ENCODE data around the gene MIOX. TPM values are rescaled to one million over a fixed set of nuclear protein-coding genes. Genes with fewer than 3 reads are reported as not detected.

The MIOX gene
- total and polyA plus RNA-seq, 2 of the 13 experiments (the other 11 are each of a cell fraction or from before 2014, with no cell fraction given): 1.5 to 2.9 TPM

GRCh38 chr22:50439871-50440331 lies 46.8 kb upstream of the MIOX start:
- peaks cover 4% of the 10 kb centered on the region; the same call in 1 of the 2 replicates for H4K20me1 ChIP-seq (ENCODE audit: insufficient read depth, low read length)
- ChIA-PET CTCF (ENCODE audit: low intra/inter-chr PET ratio, low total read pairs) (no interaction called here), POLR2A (no interaction called here)
- BruUV-seq (replicated peaks): no TSS peak
- H3K9ac ChIP-seq (ENCODE audit: insufficient read depth, low read depth, low read length): no peak overlapping the region
- FAIRE-seq (no peak), ATAC-seq (no peak), DNase-seq (ENCODE audit: low spot score) (no peak)
- intact Hi-C loops (cut with micrococcal nuclease; ENCODE audit: unreplicated experiment) (no loop called here), in situ Hi-C loops (cut with HindIII; ENCODE audit: extremely low pct_ligation_motif_present, low pct_unique_long_range_greater_than_20kb) (no loop called here)
- H3K9me3 ChIP-seq (ENCODE audit: low read length): no peaks in the 10 kb centered on the region
- H3K4me1 ChIP-seq (ENCODE audit: insufficient read depth, low read length): no peaks in the 10 kb centered on the region; the same call in 1 of the 2 replicates
- TF ChIP-seq KDM5B (CRISPR knock-in tag; IDR thresholded peaks at IDR 0.05; ENCODE audit: borderline replicate concordance): 0 out of 2 replicates have a peak, but pooled peaks have one; percentile 33
- no peak for TF ChIP-seq NR3C1 (CRISPR knock-in tag; IDR thresholded peaks at IDR 0.05)
- H3K4me3 ChIP-seq (replicated peaks in 1 of 3; ENCODE audit: insufficient read depth in 1 of 3, low read depth in 2 of 3, low read length in 3 of 3): no peak overlapping the region
- no peak overlapping the region for H3K27ac ChIP-seq (ENCODE audit: extremely low read length, insufficient read depth, low read length)
- no peak overlapping the region for H2AFZ ChIP-seq (ENCODE audit: low read length)
- no peaks in the 10 kb centered on the region for H3K27me3 ChIP-seq (ENCODE audit: control insufficient read depth in 1 of 2, insufficient read depth in 2 of 2, low read length in 2 of 2)
- peaks cover 49 to 64% of the 10 kb centered on the region in 2 experiments; a peak in 4 of 5 replicates for H3K36me3 ChIP-seq (replicated peaks in 1 of 2; ENCODE audit: control insufficient read depth in 1 of 2, insufficient read depth in 2 of 2, low read length in 2 of 2)
- 92% methylated on average over 7 of the region's 10 CpGs for WGBS (ENCODE audit: low lambda C conversion rate)
- no peaks in the 10 kb centered on the region for H3K79me2 ChIP-seq (ENCODE audit: insufficient read depth, low read length)
- H3K4me2 ChIP-seq (ENCODE audit: low read depth, low read length): no peak overlapping the region

- ATAC-seq: no peak
- CTCF ChIA-PET (ENCODE audit: low intra/inter-chr PET ratio, low total read pairs): no interaction called here
These were observed 46.0 kb upstream of the MIOX start for GRCh38 chr22:50440544-50441249.

More at GRCh38 chr22:50440544-50441249, 46.0 kb upstream of the MIOX start:
- Histone ChIP-seq H3K9me3 (ENCODE audit: low read length) (no peaks in the 10 kb centered on the region), H3K9ac (ENCODE audit: insufficient read depth, low read depth, low read length) (no peak overlapping the region), H2AFZ (ENCODE audit: low read length) (no peak overlapping the region), H3K27me3 (ENCODE audit: control insufficient read depth in 1 of 2, insufficient read depth in 2 of 2, low read length in 2 of 2) (no peaks in the 10 kb centered on the region), H3K4me2 (ENCODE audit: low read depth, low read length) (no peak overlapping the region), H3K4me1 (ENCODE audit: insufficient read depth, low read length) (no peaks in the 10 kb centered on the region; the same call in 1 of the 2 replicates), H3K36me3 (replicated peaks in 1 of 2; ENCODE audit: control insufficient read depth in 1 of 2, insufficient read depth in 2 of 2, low read length in 2 of 2) (peaks cover 47 to 60% of the 10 kb centered on the region in 2 experiments; a peak in 4 of 5 replicates), H3K79me2 (ENCODE audit: insufficient read depth, low read length) (no peaks in the 10 kb centered on the region), H3K27ac (ENCODE audit: extremely low read length, insufficient read depth, low read length) (no peak overlapping the region), H4K20me1 (ENCODE audit: insufficient read depth, low read length) (peaks cover 4% of the 10 kb centered on the region; the same call in 1 of the 2 replicates), H3K4me3 (replicated peaks in 1 of 3; ENCODE audit: insufficient read depth in 1 of 3, low read depth in 2 of 3, low read length in 3 of 3) (no peak overlapping the region)
- POLR2A ChIA-PET: no interaction called here
- intact Hi-C loops (cut with micrococcal nuclease; ENCODE audit: unreplicated experiment) (no loop called here), in situ Hi-C loops (cut with HindIII; ENCODE audit: extremely low pct_ligation_motif_present, low pct_unique_long_range_greater_than_20kb) (no loop called here)
- no TSS peak for BruUV-seq (replicated peaks)
- no peak for FAIRE-seq
- TF ChIP-seq RBFOX2 (IDR thresholded peaks at IDR 0.05; ENCODE audit: low read depth, low read length): 0 out of 2 replicates have a peak, but pooled peaks have one; percentile 31
- no peak for TF ChIP-seq RFX5 (IDR thresholded peaks at IDR 0.05; ENCODE audit: low read depth, low read length)
- no peak for TF ChIP-seq ZNF839 (CRISPR knock-in tag; IDR thresholded peaks at IDR 0.05; ENCODE audit: borderline replicate concordance)
- TF ChIP-seq POLR2A (IDR thresholded peaks at IDR 0.05; ENCODE audit: insufficient read depth in 1 of 2, low read depth in 2 of 2, low read length in 2 of 2): 0 out of 4 replicates have a peak, but pooled peaks of 1 of the 2 experiments have one; percentile 25
- no peak for TF ChIP-seq MBD4 (IDR thresholded peaks at IDR 0.05; ENCODE audit: borderline replicate concordance, low read length)
- TF ChIP-seq MNT (IDR thresholded peaks at IDR 0.05): 0 out of 2 replicates have a peak, but pooled peaks have one; percentile 13
- peak; percentile 72 for TF ChIP-seq AGO2 (optimal IDR thresholded peaks at IDR 0.05; ENCODE audit: low read depth, low read length)
- WGBS (ENCODE audit: low lambda C conversion rate): 97% methylated on average over 22 of the region's 26 CpGs
- no peak for DNase-seq (ENCODE audit: low spot score)
